WTC11 (cell line): Measurements from ENCODE around the gene HDAC9. TPM values are rescaled to one million over a fixed set of nuclear protein-coding genes. Genes with fewer than 3 reads are reported as not detected.

Experiments used
- ATAC-seq: fragments of 200-7000 bp; cut with Tn5 transposase; 2 replicates; pipeline ENCODE4 v1.10.0; 2021; ENCODE audit warnings: mild to moderate bottlenecking, moderate library complexity
- CTCF ChIA-PET: fragments of 300-600 bp; sonication (Branson Sonifier 250); formaldehyde crosslinking; loops from one replicate; lab custom pipeline; 2021; ENCODE audit warnings: antibody characterized with exemption; lab: Charles Lee
- POLR2A ChIA-PET: fragments of 350-600 bp; sonication (Branson Sonifier 250); formaldehyde crosslinking; loops from one replicate; lab custom pipeline; 2021; ENCODE audit warnings: antibody characterized with exemption; lab: Charles Lee
- DNase-seq: peaks from one replicate; pipeline ENCODE4 v3.0.0; 2021; ENCODE audit warnings: low spot score
- H3K27ac Mint-ChIP-seq: 2 replicates; pipeline ENCODE4 v1.8.0; 2021; ENCODE audit warnings: mixed read lengths
- H3K27me3 Mint-ChIP-seq: 2 replicates; pipeline ENCODE4 v1.8.0; 2021; ENCODE audit warnings: low read depth, mild to moderate bottlenecking, moderate library complexity, mixed read lengths
- H3K36me3 Mint-ChIP-seq: 2 replicates; pipeline ENCODE4 v1.8.0; 2021; ENCODE audit warnings: mixed read lengths
- H3K4me1 Mint-ChIP-seq: 2 replicates; pipeline ENCODE4 v1.8.0; 2022; ENCODE audit warnings: mixed read lengths
- H3K4me3 Mint-ChIP-seq: 2 replicates; pipeline ENCODE4 v1.8.0; 2021; ENCODE audit warnings: mild to moderate bottlenecking, moderate library complexity, mixed read lengths
- H3K9me3 Mint-ChIP-seq: 2 replicates; pipeline ENCODE4 v1.8.0; 2021; ENCODE audit warnings: mixed read lengths
- ATF6 ChIP-seq: sonication (generic); formaldehyde crosslinking; IDR thresholded peaks from 2 replicates; pipeline ENCODE4 v1.8.1; 2023; ENCODE audit warnings: mild to moderate bottlenecking, missing genetic modification reagents
- E2F4 ChIP-seq: sonication (generic); formaldehyde crosslinking; IDR thresholded peaks from 2 replicates; pipeline ENCODE4 v1.8.1; 2022; ENCODE audit warnings: low read depth, mild to moderate bottlenecking, moderate library complexity, missing genetic modification reagents, borderline replicate concordance
- ELF4 ChIP-seq: sonication (generic); formaldehyde crosslinking; IDR thresholded peaks from 2 replicates; pipeline ENCODE4 v1.8.1; 2022; ENCODE audit warnings: low read depth, mild to moderate bottlenecking, moderate library complexity, missing genetic modification reagents
- FOXP1 ChIP-seq: sonication (generic); formaldehyde crosslinking; IDR thresholded peaks from 2 replicates; pipeline ENCODE4 v1.8.0; 2022; ENCODE audit warnings: missing genetic modification reagents, mild to moderate bottlenecking, moderate library complexity, borderline replicate concordance
- JAZF1 ChIP-seq: fragments of 250-450 bp; sonication (Bioruptor Pico); IDR thresholded peaks from 2 replicates; pipeline ENCODE4 v1.9.0; 2021; ENCODE audit warnings: moderate library complexity, mild to moderate bottlenecking, inconsistent platforms
- JUN ChIP-seq: sonication (generic); formaldehyde crosslinking; IDR thresholded peaks from 2 replicates; pipeline ENCODE4 v1.8.0; 2023; ENCODE audit warnings: mild to moderate bottlenecking, missing genetic modification reagents
- MXD4 ChIP-seq: fragments of 250-450 bp; sonication (Bioruptor Pico); IDR thresholded peaks from 2 replicates; pipeline ENCODE4 v1.8.0; 2021; ENCODE audit warnings: mild to moderate bottlenecking, moderate library complexity, borderline replicate concordance
- NFATC4 ChIP-seq: fragments of 250-450 bp; sonication (Bioruptor Pico); IDR thresholded peaks from 2 replicates; pipeline ENCODE4 v1.9.0; 2021; ENCODE audit warnings: mild to moderate bottlenecking
- OVOL2 ChIP-seq: fragments of 250-450 bp; sonication (Bioruptor Pico); IDR thresholded peaks from 2 replicates; pipeline ENCODE4 v1.9.0; 2021; ENCODE audit warnings: mild to moderate bottlenecking, borderline replicate concordance
- PRRX2 ChIP-seq: fragments of 250-450 bp; sonication (Bioruptor Pico); IDR thresholded peaks from 2 replicates; pipeline ENCODE4 v1.8.0; 2021; ENCODE audit warnings: mild to moderate bottlenecking
- RELA ChIP-seq: sonication (generic); formaldehyde crosslinking; IDR thresholded peaks from 2 replicates; pipeline ENCODE4 v1.8.1; 2022; ENCODE audit warnings: missing genetic modification reagents, mild to moderate bottlenecking, borderline replicate concordance
- TEAD1 ChIP-seq: sonication (generic); formaldehyde crosslinking; IDR thresholded peaks from 2 replicates; pipeline ENCODE4 v1.8.0; 2022; ENCODE audit warnings: mild to moderate bottlenecking, missing genetic modification reagents
- ZNF232 ChIP-seq: sonication (generic); formaldehyde crosslinking; IDR thresholded peaks from 2 replicates; pipeline ENCODE4 v1.8.0; 2022; ENCODE audit warnings: mild to moderate bottlenecking, missing genetic modification reagents
- total RNA-seq: library from RNA; stranded (reverse); gene quantifications from 3 replicates; pipeline ENCODE4 v1.2.3, GENCODE V29; 2021
- TF ChIP-seq, protein P1 (sequence below): sonication (generic); formaldehyde crosslinking; IDR thresholded peaks from 2 replicates; pipeline ENCODE4 v1.8.0; 2022; ENCODE audit warnings: mild to moderate bottlenecking, missing genetic modification reagents
- TF ChIP-seq, protein P2 (sequence below): sonication (generic); formaldehyde crosslinking; IDR thresholded peaks from 2 replicates; pipeline ENCODE4 v1.8.1; 2023; ENCODE audit warnings: mild to moderate bottlenecking, missing genetic modification reagents, borderline replicate concordance
- TF ChIP-seq, protein P3 (sequence below): sonication (generic); formaldehyde crosslinking; IDR thresholded peaks from 2 replicates; pipeline ENCODE4 v1.8.0; 2023; ENCODE audit warnings: missing genetic modification reagents

HDAC9 gene
- total RNA-seq, 1 experiment from 2014 or later, result 18.8 TPM

GRCh38 chr7:18708204-18708603 lies 212.7 kb downstream of the HDAC9 start (continued):
- TF ChIP-seq ATF6 (CRISPR knock-in tag) (no peak), MXD4 (CRISPR knock-in tag) (no peak), ZNF232 (CRISPR knock-in tag) (no peak), FOXP1 (CRISPR knock-in tag) (no peak)

- no peaks in the 10 kb centered on the region for H3K36me3 Mint-ChIP-seq
- no peak for ATAC-seq
- CTCF ChIA-PET, result no interaction called here
- no peak for DNase-seq
- no peak overlapping the region for H3K4me3 Mint-ChIP-seq
- H3K4me1 Mint-ChIP-seq, result no peaks in the 10 kb centered on the region
- POLR2A ChIA-PET, result no interaction called here
- H3K9me3 Mint-ChIP-seq, result no peaks in the 10 kb centered on the region
- no peak overlapping the region for H3K27ac Mint-ChIP-seq
- no peaks in the 10 kb centered on the region for H3K27me3 Mint-ChIP-seq
- no peak for TF ChIP-seq JAZF1 (CRISPR knock-in tag)
- TF ChIP-seq, protein P1, sequence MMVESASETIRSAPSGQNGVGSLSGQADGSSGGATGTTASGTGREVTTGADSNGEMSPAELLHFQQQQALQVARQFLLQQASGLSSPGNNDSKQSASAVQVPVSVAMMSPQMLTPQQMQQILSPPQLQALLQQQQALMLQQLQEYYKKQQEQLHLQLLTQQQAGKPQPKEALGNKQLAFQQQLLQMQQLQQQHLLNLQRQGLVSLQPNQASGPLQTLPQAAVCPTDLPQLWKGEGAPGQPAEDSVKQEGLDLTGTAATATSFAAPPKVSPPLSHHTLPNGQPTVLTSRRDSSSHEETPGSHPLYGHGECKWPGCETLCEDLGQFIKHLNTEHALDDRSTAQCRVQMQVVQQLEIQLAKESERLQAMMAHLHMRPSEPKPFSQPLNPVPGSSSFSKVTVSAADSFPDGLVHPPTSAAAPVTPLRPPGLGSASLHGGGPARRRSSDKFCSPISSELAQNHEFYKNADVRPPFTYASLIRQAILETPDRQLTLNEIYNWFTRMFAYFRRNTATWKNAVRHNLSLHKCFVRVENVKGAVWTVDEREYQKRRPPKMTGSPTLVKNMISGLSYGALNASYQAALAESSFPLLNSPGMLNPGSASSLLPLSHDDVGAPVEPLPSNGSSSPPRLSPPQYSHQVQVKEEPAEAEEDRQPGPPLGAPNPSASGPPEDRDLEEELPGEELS, result no peak
- TF ChIP-seq E2F4 (CRISPR knock-in tag), result no peak
- no peak for TF ChIP-seq OVOL2 (CRISPR knock-in tag)
- no peak for TF ChIP-seq MXD4 (CRISPR knock-in tag)
- TF ChIP-seq, protein P2, sequence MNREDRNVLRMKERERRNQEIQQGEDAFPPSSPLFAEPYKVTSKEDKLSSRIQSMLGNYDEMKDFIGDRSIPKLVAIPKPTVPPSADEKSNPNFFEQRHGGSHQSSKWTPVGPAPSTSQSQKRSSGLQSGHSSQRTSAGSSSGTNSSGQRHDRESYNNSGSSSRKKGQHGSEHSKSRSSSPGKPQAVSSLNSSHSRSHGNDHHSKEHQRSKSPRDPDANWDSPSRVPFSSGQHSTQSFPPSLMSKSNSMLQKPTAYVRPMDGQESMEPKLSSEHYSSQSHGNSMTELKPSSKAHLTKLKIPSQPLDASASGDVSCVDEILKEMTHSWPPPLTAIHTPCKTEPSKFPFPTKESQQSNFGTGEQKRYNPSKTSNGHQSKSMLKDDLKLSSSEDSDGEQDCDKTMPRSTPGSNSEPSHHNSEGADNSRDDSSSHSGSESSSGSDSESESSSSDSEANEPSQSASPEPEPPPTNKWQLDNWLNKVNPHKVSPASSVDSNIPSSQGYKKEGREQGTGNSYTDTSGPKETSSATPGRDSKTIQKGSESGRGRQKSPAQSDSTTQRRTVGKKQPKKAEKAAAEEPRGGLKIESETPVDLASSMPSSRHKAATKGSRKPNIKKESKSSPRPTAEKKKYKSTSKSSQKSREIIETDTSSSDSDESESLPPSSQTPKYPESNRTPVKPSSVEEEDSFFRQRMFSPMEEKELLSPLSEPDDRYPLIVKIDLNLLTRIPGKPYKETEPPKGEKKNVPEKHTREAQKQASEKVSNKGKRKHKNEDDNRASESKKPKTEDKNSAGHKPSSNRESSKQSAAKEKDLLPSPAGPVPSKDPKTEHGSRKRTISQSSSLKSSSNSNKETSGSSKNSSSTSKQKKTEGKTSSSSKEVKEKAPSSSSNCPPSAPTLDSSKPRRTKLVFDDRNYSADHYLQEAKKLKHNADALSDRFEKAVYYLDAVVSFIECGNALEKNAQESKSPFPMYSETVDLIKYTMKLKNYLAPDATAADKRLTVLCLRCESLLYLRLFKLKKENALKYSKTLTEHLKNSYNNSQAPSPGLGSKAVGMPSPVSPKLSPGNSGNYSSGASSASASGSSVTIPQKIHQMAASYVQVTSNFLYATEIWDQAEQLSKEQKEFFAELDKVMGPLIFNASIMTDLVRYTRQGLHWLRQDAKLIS (CRISPR knock-in tag), result no peak
- TF ChIP-seq, protein P3, sequence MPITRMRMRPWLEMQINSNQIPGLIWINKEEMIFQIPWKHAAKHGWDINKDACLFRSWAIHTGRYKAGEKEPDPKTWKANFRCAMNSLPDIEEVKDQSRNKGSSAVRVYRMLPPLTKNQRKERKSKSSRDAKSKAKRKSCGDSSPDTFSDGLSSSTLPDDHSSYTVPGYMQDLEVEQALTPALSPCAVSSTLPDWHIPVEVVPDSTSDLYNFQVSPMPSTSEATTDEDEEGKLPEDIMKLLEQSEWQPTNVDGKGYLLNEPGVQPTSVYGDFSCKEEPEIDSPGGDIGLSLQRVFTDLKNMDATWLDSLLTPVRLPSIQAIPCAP (CRISPR knock-in tag), result no peak
- no peak for TF ChIP-seq ELF4 (CRISPR knock-in tag)
- no peak for TF ChIP-seq JUN (CRISPR knock-in tag)
- TF ChIP-seq TEAD1 (CRISPR knock-in tag), result no peak
- no peak for TF ChIP-seq NFATC4 (CRISPR knock-in tag)
- no peak for TF ChIP-seq PRRX2
- TF ChIP-seq RELA, result no peak
Observed at GRCh38 chr7:18715988-18716387, 220.4 kb downstream of the HDAC9 start.
